ENCODE results near the gene TEKTIP1. TPM values are rescaled to one million over a fixed set of nuclear protein-coding genes. Genes with fewer than 3 reads are reported as not detected.

The TEKTIP1 gene
- 1 to 10 TPM; 2.1 to 4.4 (median 2.7) TPM for polyA plus RNA-seq (ENCODE audit: insufficient read length in 10 of 10)
- long read RNA-seq, donor 1, result 0 reads
- long read RNA-seq, donor 2, result 0 reads
- long read RNA-seq, donor 3, result 0 reads
- long read RNA-seq, donor 4, result 0 reads
- long read RNA-seq, donor 5, result 0 reads
- long read RNA-seq, donor 6, result 0 reads
- long read RNA-seq, donor 7, result 0 reads
- long read RNA-seq, donor 8, result 0 reads
- long read RNA-seq, donor 9, result 0 reads

GRCh38 chr19:3538965-3539755 is at the start of gene TEKTIP1:
TEKTIP1 (plus strand) TSS chr19:3539174; CDS start chr19:3539178, 4 bp downstream.
- no peak for DNase-seq

- DNase-seq, result no peak
These were observed 47.4 kb upstream of the TEKTIP1 start for GRCh38 chr19:3491396-3492119.

- DNase-seq, result no peak
These were observed 46.7 kb upstream of the TEKTIP1 start for GRCh38 chr19:3492131-3492839.

DNA sequence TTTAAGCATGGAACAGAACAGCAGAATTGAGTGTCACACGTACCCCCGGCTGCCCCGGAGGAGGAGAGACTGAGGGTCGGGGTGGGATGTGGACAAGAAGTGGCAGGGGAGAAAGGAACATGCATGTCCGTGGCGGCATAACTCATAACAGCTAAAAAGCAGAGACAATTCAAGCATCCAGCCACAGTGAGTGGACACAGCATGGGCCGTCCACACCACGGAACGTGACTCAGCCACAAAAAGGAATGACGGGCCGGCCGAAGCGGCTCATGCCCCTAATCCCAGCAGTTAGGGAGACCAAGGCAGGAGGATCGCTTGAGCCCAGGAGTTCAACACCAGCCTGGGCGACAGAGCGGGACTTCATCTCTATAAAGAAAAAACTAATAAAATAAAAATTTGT is 46.1 kb upstream of the TEKTIP1 start:
- no peak for DNase-seq

DNA sequence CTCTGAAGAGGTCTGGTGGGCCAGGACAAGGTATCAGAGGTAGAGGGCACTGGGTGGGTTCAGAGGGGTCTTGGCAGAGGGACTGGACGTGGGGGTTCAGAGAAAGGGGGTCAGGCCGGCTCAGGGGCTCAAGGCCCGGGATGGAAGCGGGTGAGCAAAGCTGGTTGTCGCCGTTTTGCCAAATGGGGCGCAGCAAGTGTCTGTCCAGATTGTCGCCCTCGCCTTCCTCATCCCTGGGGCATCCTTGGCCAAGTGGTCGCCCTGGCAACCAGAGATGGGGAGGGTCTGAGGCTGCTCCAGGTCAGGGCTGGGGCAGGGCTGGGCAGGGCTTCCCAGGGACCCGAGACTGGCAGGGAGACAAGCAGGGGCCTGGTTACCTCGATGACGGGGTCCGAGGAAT is 45.3 kb upstream of the TEKTIP1 start:
- DNase-seq, result no peak

- DNase-seq, result no peak
These were observed 44.9 kb upstream of the TEKTIP1 start for GRCh38 chr19:3494051-3494450.

GRCh38 chr19:3494559-3494958 is 44.4 kb upstream of the TEKTIP1 start:
- no peak for DNase-seq

DNA sequence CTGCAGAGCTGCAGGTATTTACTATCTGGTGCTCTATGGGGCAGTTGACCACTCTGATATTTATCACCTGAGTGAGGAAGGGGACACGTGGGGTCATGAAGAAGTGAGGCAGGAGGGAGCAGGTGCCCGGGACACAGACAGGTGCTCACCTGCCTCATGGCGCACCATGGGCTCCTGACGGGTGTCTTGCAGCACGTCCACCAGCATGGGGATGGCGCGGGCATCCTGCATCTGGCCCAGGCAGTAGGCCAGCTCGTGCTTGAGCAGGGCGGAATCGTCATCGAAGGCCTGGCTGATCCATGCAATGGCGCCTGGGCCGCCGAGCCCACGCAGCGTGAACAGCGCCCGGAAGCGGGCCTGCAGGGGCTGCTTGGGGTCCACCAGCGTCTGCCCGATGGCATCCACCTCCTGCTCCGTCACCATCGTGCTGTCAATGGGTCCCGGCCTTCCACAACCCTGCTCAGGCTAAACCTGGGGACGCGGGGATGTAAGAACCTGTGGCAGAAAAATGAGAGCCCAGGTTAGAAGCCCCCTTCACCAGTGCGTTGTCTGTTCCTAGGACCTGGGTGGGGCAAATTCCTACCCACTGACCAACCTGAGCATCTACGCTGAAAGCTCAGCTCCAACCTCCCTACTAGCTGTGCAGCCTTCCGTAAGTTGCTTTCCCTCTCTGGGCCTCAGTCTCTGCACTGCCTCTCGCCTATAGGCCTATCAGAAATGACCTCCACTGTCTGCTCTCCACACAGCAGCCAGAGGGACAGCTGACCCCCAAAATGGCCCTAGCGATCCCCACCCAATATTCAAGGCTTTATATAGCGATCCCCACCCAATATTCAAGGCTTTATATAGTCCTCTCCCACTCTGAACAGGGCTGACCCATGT is 42.3 kb upstream of the TEKTIP1 start:
- DNase-seq, result no peak

GRCh38 chr19:3497757-3498520 is 41.0 kb upstream of the TEKTIP1 start:
- no peak for DNase-seq

- DNase-seq, result no peak
These were observed 39.1 kb upstream of the TEKTIP1 start for GRCh38 chr19:3499738-3500428.

DNA sequence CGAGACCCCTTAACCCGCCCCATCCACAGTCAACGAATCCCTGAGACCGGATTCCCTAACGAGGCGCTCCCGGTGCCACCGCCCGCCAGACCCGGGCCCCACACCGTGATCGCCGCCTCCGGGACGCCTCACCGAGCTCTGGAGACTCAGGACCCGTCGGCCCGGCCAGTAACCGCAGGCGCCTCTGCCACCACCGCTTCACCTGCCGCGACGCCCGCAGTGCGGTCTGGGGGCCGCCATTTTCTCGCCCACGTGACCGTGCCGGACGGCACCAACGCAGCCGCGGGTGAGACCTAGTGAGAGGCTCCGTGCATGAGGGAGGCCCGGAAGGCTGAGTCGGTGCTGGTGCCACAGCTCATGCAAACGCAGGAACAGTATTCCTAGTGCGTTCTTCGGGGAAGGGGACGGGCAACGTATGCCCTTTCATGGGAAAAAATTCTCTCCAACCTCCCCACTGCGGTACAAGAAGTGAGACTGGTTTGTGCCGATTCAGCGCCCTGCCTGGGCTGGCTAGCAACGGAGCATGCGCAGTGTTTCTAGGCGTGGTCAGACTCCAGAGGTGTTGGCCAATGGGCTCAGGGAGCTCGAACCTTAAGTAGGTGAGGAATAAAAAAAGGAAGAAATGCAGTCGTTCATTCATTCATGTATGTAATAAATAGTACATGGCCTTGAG is 38.4 kb upstream of the TEKTIP1 start, which contains the start of gene DOHH:
Gene DOHH (minus strand): TSS at position 246 of the 673 bp plus-strand sequence. CDS start 3,860 bp downstream, outside the sequence.
- DNase-seq, result peak; percentile 96 to 99 (median 98)

- no peak for DNase-seq
These were observed 37.2 kb upstream of the TEKTIP1 start for GRCh38 chr19:3501780-3502179.

- no peak for DNase-seq
These were observed 35.9 kb upstream of the TEKTIP1 start for GRCh38 chr19:3503036-3503572.

GRCh38 chr19:3504735-3505134 is 34.2 kb upstream of the TEKTIP1 start:
- DNase-seq, result no peak

DNA sequence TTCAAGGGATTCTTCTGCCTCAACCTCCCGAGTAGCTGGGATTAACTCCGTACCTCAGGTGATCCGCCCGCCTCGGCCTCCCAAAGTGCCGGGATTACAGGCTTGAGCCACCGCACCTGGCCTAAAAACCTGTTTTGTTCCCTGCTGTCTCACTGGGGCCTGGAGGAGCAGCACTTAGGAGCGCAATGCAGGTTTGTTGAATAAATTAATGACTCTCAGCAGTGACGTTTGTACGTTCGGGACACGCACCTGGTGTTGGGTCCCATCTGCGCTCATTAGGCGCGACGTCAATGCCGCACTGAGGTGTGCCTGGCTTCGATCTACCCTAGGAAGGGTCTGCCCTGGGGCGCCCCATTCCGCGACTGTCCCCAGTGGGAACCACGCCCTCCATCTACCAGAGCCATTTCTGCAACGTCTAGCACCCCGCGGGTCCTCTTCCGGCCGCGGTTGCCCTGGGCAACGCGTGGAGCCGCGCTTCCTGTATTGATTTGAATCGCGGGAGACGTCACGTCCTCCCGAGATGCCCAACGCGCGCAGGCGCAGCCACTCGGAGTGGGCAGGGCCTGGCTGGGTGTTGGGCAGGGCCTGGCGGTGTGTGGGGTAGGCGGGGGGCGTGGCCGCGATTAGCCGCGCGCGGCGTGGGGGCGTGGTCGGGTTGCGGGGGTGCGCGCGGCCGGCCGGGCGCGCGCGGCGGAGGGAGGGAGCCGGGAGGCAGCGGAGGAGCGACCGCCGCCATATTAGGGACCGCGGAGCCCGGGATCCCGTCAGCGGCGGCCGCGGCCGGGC is 33.2 kb upstream of the TEKTIP1 start, which contains the start of gene FZR1:
Gene FZR1 (plus strand): TSS at position 714 of the 786 bp plus-strand sequence. CDS start 16,679 bp downstream, outside the sequence.
- DNase-seq, result peak; percentile 99

DNA sequence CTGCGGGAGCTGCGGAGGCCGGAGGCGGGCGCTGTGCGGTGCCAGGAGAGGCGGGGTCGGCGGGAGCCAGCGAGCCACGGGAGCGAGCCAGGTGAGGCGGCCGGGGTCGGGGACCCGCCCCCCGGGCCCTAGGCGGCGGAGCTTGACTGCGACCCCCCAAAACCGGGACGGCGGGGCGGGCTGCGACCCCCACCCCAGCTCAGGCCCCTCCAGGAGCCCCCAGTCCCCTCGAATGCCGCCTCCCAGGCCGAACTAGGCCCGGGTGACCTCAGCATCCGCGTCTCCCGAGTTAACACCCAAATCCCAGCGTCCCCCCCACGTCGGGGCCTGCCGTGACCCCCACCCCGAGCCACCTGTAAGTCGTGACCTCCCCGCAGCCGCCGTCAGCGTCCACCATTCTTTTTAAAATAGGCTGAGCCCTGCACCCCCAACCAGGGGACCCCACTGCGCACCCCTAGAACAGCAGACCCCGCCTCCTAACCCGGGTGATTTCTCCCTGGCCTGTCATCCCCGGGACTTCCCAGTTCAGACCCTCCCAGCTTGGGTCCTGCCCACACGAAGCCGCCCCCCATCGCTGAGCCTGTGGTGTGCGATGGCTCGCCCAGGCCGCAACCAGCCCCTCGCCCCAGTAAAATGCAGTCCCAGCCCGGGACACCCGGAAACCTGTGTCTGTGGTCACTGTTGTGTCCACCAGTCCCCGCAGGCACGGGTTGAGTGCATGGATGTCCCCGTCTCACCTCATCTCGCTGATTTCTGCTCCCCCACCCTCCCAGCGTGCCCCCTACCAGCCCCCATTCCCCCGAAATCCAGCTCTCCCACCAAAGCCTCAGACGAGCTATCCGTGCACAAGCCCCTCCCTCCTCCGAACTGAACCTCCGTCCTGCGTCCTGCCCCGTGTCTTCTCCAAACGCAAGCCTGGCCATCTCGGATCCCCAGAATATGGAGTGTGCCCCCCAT is 32.3 kb upstream of the TEKTIP1 start:
- peak in 2 of 3 donors; percentile 27 to 62 for DNase-seq
